Putamen (tissue), 1 donor: ENCODE measurements around the gene TMEM95.

Source experiments
- DNase-seq: peaks from one replicate; pipeline ENCODE4 v3.0.0-alpha.2; 2016; ENCODE audit warnings: low spot score

TMEM95 gene

DNA sequence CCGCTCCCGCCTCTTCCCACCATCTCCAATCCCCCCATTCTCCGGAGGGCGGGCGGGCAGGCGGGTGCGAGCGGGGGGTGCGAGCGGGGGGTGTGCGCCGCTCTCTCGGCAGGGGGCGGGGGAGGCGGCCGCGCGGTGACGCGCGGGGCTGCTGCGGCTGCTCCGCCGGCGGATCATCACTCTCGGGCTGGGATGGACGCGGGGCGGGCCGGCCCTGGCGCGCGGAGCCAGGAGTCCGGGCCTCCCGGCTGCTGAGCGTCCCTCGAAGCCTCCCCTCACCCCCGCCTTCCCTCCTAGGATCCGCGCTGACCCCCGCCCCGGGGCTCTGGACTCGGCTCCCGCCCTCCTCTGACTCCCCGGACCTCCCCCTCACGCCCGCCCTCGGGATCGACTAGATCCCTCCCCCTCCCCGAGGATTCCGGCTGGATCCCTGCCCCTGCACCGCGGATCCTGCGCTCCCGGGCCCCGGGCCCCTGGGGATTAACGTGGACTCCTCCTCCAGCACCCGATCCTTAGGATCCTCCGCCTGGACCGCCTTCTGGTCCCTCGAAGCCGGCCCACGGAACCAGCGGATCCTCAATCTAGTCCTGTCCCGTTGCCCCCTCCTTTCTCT lies 49.9 kb downstream of the TMEM95 start:
- DNase-seq: no peak

GRCh38 chr17:7405350-7406234 lies 50.6 kb downstream of the TMEM95 start:
- DNase-seq: peak; percentile 42

- no peak for DNase-seq
These were observed 51.4 kb downstream of the TMEM95 start for GRCh38 chr17:7406235-7406825.
